Loucy (cell line): ENCODE measurements around the gene KDM5C.

Experiments used
- CTCF ChIP-seq: fragments of 200-600 bp; sonication (generic); conservative IDR thresholded peaks from 2 replicates; pipeline ENCODE4 v1.5.1; 2014; ENCODE audit warnings: mild to moderate bottlenecking, antibody characterized with exemption, low read length
- EZH2phosphoT487 ChIP-seq: fragments of 200-600 bp; IDR thresholded peaks from 2 replicates; pipeline ENCODE4 v1.6.1; 2018; ENCODE audit warnings: antibody characterized with exemption, mild to moderate bottlenecking, moderate library complexity, borderline replicate concordance

- TF ChIP-seq CTCF (no peak), EZH2phosphoT487 (no peak)
Observed at GRCh38 chrX:53155512-53156206, 69.3 kb downstream of the KDM5C start.
